Activated CD4-positive, alpha-beta T cell treated with anti-CD3 and anti-CD28 coated beads for 4 hours (primary cell): Measurements from ENCODE around the gene POLD2.

ENCODE experiments used
- DNase-seq, 2 donors: peaks; one replicate each; pipeline ENCODE4 v3.0.0-alpha.2; 2020

POLD2 gene

DNA sequence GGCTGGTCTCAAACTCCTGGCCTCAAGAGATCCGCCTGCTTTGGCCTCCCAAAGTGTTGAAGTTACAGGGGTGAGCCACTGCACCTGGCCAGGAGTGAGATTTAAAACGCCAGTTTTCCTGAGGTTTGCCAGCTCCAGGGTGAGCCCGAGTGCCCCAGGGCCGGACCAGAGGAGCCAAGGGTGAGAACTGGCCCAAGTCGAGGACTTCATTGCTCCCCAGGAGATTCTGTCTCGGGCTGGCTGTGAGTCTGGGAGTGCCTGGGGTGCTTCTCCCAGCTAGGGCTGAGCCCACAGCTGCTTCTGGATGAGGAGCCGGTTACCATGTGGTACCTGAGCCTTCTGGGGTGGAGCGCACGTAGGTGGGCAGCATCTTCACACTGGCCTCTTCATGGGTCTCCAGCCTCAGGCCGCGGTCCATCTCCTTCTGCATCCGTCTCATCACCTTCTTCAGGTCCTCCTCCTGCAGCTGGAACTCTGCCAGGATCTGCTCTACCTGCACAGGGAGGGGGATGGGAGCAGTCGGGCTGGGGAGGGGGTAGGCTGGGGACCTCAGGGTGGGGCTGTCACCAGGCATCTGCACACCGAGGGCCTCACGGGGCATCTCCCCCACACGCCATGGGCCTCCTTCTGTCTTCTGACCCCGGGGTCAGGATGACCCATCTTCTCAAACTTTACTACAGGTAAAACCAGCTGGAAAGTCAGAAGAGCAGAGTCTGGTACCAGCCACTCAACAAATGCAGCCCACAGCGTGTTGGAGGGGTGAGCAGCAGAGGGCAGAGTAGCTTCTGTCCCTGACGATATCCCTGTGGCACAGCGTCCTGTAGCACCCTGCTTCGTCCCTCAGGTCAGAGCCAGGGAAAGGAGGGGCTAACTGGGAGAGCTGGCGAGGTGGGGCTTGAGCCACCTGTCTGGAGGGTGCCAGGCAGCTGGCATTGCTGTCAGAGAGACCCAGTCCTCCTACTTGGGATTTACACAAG is 29.9 kb upstream of the POLD2 start:
- DNase-seq: no peak

DNA sequence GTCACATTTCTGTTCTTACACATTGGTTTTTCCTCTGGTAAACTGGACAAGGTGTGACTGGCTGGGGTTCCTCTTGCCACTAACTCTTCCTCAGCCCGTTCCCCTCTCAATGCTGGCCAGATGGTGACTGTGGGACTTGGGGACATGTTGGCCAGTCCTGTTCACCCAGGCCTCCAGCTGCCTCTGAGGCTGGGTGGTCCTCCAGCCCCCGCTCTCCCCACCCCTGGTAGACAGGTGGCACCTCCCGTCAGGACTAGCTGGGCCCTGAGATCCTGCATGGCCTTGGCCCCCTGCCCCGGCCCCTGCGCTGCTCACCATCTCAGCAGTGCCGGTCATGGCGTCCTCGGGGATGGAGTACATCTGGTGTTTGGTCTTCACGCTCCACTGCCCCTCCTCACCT is 28.6 kb upstream of the POLD2 start:
- DNase-seq: no peak

DNA sequence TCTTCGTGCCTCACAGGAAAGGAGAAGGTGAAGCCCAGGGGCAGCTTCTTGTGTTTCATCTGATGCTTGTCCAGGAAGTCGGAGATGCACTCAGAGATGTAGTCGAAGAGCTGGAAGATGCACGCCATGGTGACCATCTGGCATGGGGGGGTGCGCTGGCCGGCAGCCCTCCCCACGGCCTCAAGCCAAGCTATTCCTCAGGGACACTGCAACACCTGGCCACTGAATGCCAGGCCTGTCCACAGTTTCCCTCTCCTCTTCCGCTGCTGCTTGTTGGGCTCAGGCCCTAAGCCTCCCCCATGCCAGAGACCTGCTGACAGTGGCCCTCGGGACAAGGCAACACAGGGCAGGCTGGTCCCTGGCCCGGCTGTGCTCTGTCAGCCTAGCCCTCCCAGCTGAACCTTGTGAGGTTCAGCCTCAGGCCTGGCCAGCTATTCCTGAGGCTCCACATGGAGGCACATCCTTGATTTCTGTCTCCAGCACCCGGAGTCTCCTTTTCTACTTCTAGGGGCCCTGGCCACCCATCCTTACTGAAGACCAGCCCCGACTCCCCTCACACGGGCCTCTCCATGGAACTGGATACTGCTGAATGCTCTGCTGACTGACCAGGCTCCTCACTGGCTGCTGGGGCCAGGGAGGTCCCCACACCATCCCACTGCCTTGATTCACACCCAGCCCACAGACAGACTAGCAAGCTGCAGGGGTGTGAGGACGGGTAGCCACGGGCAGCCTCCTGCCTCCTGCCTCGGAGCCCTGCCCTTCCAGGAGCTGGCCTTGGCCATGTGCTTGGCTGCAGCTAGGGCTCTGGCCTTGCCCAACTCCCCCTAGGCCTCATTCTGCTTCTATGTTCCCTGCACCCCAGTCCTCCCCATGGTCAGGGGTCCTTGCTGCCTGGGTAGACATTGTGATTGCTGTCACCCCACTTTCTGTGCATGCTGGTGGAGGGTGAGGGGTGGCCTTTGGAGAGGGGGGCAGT is 27.9 kb upstream of the POLD2 start:
- no peak for DNase-seq

DNA sequence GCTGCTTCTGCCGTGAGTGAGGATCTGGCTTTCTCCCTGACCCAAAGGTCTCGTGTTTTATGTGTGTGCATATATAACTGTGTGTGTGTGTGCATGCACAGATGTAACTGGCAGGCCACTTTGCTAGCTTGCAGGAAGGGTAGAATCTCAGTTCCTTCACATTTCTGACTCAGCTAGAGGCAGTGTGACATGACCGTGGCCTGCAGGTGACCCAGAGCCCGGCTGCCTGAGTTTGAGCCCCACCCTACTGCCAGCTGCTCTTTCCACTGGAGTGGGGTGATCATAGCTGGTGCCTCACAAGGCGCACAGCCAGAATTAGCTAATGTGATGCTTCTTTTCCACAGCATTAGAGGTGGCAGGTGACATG is 27.1 kb upstream of the POLD2 start:
- DNase-seq: no peak

DNA sequence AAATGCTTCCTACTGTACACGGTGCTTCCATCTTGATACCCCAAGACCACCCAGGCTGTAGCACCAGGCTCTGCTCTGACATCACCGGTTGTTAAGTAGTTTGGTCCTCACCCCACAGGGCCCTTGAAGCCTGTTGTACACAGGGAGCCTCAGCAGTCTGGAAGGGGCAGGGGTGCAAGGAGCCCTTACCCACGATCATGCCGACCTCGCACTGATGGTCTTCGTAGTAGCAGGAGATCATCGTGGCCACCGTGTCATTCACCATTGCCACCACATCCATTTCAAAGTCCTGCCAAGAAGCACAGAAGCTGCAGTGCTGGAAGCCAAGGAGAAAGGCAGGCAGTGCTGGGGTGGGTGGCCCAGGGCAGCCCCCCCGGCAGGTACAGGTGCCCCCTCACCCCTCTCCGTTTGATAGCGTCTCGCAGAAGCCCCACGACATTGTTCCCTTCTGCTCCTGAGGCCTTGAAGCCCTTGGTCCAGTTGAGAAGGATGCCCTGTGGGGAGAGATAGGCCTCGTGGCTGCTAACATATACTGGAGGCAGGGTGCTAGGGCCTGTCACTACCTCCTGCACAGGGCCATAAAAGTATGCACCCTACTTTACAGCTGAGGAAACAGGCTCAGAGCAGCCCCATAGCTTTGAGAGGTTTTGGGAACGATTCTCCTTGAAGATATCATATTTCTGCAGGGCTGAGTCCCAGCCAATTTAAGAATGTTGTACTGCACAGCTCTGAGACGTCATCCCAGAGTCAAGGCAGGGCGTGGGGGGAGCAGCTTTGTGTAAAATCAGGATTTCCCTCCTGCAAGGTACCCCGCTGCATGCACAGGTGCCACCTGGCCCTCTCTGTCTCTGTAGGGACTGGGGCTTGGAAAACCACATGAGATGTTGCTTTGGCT is 26.5 kb upstream of the POLD2 start:
- no peak for DNase-seq

DNA sequence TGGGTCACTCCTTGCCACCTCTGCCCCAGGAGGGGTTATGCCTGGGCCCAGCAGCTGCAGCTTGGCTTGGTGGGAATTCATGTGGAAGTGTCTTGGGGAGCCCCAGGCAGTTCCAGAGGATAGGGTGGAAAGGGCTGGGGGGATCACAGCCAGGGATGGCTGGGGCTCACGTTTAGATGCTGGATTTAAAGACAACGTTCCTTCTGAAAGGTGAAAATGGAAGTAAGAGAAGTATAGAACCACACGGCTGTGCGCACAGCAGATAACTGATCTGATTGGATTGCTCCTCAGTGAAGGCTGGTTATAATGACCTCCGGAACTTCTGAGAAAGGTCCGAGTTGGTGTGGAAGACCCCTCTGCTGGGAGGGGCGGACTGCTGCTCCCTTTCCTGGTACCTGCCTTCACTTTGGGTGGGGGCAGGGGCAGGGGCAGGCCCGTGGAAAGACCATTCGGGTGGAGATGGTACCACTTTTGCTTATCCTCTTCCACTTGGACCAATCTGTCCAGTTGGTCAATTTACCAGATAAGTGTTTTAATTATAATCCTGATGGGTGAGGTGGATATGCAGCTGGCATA is 25.7 kb upstream of the POLD2 start:
- DNase-seq: no peak

DNA sequence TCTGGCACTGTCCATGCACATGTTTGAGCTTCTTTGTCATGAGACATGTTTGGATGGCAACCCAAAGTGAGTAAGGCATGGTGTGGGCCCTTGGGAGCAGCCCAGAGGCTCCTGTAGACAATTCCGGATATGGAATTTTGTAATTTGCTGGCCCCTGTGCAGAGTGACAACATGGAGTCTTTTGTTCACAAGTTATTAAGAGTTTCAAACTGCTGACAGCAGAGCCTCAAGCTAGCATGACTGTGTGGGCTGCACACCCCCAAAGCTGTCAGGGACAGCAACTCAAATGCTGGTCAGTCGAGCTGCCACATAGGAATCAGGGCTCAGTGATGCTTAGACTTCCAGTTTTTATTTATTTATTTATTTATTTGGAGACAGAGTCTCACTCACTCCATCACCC is 24.8 kb upstream of the POLD2 start:
- no peak for DNase-seq

DNA sequence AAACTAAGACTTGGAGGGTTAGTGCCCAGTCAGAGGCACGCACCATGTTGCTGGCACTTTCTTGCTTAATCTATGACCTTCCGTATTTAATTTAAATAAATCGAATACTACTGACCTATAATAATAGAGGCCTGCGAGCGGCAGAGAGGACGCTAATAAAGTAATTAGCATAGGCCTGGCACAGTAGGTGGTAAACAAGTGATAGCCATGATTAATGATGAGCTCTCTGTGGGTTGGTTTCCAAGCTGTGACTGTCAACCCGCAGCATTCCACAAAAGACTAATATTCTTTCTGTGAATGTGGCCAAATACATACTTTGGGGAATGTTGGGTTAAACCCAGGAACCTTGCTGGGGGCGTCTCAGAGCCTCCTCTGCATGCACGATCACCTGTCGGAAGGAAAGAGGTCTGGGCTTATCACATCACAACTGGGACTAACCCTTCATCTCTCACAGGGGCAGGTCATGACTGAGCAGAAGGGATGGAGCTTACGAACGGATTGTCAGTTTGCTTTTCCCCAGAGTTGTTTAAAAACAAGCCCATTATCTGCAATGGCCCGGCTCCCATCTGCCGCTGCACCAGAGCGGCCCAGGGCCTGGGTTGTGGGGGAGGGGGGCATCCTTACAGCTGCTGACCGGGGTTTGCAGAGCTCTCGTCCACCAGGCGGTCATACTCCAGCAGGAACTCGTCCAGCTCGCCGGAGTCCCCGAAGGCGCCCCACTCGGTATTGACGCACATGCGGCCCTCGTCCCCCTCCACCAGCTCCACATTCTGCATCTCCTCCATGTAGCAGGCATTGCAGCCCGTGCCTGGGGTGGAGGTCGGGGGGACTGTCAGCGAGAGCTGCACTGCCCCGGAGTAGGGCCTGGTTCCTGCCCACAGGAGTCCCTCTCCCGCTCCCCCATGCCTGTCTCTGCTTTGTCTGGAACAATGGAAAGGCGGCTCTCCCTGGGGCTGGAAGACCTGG is 24.0 kb upstream of the POLD2 start:
- DNase-seq: no peak

DNA sequence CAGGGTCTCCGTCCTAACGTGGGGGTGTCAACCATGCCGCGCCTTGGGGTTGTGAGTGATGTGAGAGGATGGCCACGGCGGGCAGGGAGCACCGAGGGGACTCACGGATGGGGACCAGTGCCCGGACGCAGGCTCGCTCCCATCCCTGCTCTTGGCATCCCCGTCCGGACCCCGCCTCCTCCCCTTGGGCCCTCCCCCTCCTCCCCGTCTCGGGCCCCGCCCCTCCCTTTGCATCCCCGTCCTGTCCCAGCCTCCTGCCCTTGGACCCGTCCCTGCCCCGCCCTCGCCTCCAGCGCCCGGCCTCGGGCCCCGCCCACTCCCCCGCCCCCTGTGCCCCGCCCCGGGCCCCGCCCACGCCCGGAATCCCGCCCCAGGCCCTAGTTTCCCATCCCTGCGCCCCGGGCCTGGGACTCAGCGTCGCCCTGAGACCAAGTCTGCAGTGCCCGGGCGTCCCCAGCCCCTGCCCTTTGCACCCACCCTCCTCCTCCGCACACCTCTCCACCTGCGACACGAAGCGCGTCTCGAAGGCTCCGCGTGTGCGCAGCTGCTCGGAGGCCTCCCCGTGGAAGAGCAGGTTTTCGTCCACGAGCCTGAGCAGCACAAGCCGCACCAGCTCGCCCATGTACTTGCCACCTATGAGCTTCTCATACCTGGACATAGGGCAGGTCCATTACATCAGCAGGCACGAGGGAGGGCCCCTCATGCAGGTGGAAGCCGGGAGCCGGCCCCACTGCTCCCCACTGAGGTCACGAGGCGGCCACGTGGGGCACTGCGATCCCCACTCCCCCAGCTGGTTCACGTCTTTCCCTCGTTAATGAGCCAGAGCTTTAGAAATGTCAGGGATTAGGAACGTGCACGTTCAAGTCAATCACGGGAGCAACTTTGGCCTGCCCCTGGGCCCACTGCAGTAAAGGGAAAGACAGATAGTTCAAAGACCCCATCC is 22.9 kb upstream of the POLD2 start:
- DNase-seq: peak; percentile 69 to 70

DNA sequence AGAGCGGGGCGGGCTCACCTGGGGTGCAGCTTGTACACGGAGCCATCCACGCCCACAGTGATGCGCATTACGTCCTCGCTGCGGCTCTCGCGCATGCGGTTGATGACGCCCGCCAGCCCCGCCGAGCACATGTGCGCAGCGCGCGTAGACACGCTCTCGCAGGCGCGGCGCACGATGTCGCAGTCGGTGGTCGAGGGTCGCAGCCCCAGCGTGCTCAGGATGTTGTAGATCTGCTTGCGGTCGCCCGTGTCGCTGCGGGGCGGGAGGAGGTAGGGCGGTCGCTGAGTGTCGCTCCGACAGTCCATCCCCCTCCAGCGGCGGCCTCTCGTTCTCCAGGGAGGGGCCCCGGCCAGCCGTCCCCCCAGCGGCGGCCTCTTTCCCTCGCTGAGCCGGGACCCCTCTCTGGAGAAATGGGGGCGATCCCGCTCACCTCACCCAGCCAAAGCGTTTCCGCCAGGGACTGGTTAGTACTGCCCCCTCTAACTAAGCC is 22.2 kb upstream of the POLD2 start:
- DNase-seq: peak; percentile 63 to 68

DNA sequence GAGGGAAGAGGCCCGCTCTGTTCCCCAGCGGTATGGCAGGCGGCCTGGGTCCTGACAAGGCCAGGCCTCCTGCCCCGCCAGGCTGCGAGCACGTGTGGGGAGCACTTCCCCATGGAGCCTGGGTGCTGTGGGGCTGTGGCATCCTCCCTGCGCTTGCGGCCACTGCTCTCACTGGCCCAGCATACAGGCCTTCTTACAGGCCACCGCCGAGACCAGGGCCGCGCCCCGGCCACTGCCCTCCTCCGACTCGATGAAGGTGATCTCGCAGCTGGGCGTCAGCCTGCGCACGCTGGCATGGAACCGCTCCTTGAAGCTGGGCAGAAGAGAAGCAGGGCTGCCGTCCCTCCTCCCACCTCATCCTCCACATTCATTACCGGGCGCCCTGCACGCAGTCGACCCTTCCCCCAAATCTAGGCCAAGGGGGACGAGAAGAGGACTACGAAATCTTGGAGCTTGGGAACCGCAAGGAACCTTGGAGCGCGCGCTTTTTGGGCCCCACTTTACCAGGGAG is 21.7 kb upstream of the POLD2 start:
- DNase-seq: no peak

DNA sequence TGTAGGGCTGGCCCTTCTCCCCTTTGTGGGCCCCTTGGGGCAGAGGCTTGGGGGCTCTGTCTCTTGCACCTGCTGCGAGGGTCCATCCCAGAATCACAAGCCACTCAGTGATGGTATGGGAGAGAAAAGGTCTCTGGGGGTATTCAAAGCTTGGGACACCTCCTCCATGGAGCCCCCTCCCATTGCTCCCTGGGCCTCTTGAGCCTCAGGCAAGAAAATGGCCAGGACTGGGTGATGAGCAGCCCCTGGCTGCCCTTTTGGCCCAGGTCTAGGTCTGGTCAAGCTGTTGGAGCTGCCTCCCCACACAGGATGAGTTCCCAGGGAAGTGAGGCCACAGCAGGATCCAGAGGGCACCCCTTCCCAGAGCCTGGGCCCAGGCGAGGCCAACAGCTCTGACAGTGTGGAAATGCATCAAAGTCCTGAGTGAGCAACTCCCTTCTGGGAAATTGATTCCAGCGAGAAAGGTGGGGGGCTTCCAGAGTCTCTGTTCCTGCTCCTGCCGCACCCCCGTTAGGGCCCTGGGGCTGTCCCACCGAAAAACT is 21.1 kb upstream of the POLD2 start:
- no peak for DNase-seq

DNA sequence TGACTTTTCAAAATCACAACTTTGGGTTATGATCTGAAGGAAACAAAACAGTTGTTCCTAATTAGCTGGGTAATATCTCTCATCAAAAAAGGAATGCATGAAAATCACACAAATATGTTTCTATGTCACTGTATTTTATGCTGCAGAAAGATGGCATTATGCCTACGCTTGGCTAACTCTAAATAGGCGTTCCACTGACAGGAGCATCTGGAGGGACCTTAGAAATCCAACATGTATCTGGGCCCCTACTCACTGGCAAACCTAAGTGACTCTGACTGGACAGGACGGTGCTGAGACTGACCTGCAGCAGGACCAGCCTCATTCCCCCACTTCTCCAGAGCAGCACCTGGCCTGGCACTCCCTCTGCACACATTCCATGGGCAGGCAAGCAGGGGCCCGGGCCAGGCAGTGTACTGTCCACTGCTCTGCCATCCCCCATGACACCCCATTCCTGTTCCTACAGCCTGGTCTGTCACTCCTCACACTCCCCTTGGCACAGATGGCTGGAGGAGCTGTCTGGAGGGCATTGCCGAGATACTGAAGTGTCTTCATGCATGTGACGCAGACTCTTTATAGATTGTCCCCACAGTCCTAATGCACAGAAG is 20.4 kb upstream of the POLD2 start:
- DNase-seq: no peak

DNA sequence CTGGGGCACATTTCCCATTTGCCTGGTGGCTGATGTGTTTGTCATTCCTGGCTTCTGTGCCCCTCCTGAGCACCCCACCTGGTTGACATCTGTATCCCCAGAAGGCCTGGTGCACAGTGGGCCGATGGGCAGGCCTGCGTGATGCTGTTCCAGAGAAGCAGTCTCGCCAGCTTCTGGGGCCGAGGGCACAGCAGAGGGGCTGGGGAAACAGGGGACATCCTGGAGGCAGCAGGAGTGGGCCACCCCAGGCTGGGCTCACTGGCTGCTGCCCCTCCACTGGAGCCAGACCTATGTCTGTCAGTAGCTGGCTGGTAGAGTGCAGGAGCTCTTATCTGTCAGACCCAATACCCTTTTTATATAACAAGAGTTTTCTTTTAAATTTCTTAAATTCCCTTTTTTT is 18.7 kb upstream of the POLD2 start:
- DNase-seq: no peak

DNA sequence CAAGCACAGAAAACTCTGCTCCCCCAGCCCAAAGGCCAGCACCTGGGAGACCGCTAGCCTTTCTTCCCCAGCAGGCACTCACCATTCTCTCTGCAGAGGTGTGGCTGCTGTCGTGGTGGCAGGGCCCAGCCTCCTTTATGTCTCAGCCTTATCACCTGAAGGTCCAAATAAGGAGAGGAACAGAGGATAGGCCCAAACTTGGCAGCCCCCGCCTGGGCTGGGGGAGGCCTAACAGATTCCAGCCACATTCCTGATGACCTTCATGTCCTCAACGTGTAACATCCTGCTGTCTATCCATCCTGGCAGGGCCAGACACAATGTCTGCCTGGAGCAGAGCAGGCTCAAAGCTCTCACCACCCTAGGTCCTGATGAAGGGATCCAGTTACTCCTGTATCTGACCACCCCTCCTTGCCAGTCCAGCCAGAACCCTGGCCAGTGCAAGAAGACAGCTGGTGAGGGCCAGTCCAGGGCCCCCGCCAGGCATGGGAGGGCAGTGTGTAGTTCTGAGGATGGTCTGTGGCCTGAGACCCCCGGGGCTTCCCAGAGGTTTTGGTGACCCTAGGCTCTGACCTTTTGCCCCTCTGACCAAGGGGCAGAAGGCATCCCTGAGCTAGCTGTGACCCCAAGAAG is 18.0 kb upstream of the POLD2 start, which contains the start of gene MYL7:
Gene MYL7 (minus strand): TSS at position 112 of the 630 bp plus-strand sequence. CDS start 27 bp downstream, at position 85.
- DNase-seq: no peak

DNA sequence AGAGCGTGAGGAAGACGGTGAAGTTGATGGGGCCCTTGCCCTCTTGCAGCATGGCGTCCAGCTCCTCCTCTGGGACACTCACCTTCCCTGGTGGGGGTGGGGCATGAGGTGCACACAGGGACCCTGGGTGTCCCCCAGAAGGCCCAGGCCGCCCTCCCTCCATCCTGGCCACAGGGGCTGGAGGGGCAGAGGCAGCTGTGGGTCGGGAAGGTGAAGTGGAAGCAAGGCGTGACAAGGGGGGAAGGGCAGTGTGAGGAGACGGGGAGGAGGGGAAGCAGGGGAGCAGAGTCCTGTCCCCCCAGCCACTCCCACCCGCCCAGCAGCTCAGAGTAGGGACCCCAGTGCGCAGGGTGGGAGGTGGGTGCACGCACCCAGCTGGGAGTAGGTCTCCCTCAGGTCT is 17.0 kb upstream of the POLD2 start:
- DNase-seq: no peak

DNA sequence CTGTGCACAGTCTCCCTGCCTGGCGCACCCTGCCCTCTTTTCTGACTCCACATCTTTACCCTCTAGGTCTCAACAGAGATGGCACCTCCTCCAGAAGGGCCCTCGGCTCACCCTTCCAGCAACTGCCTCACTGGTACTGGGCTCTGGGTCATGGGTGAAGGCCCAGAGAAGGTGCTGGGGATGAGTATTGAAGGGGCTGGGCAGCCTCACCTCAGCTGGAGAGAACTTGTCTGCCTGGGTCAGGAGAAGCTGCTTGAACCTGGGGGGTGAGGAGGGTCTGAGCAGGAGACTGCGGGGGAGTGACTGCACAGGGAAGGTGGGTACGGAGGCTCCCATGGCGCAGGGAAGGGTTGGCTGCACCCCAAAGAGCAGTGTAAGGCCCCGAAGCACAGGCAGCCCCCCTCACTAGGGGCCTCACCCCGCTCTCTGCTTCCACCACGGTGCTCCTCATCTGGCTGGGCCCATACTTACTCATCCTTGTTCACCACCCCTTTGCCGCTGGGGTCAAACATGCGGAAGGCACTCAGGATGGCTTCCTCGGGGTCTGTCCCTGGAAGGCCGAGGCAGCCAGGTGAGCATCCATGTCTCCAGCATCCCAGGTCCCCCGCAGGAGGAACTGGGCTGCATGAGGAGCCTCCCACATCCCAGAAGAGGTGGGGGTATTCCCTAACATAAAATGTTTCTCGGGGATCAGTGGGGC is 16.1 kb upstream of the POLD2 start:
- no peak for DNase-seq
